Neural cell (in vitro differentiated cells): ENCODE measurements around the gene MIB1.

Experiments used
- CTCF ChIP-seq: fragments of 450-650 bp; IDR thresholded peaks from 2 replicates; pipeline ENCODE4 v1.5.1; 2014; ENCODE audit warnings: antibody characterized with exemption, mild to moderate bottlenecking, moderate library complexity; ENCODE audit not compliant: poor library complexity, severe bottlenecking
- MXI1 ChIP-seq: fragments of 450-650 bp; conservative IDR thresholded peaks from 2 replicates; pipeline ENCODE4 v1.6.1; 2014; ENCODE audit warnings: antibody characterized with exemption, mild to moderate bottlenecking; ENCODE audit not compliant: poor library complexity, severe bottlenecking
- POLR2AphosphoS5 ChIP-seq: IDR thresholded peaks from 2 replicates; pipeline ENCODE4 v1.6.1; 2012
- RAD21 ChIP-seq: fragments of 450-650 bp; conservative IDR thresholded peaks from 2 replicates; pipeline ENCODE4 v1.6.1; 2014; ENCODE audit warnings: antibody characterized with exemption, mild to moderate bottlenecking, moderate library complexity

GRCh38 chr18:21741312-21741561, 645 bp downstream of the MIB1 start:
- no peak for TF ChIP-seq CTCF
- TF ChIP-seq POLR2AphosphoS5 = no peak
- TF ChIP-seq RAD21 = no peak
- TF ChIP-seq MXI1 = no peak
